ENCODE measurements around the gene BRAT1. TPM values are rescaled to one million over a fixed set of nuclear protein-coding genes. Genes with fewer than 3 reads are reported as not detected.

Gene BRAT1
- total RNA-seq, 1 donor from 2014 or later: 24.1 TPM

GRCh38 chr7:2601065-2601464 lies 45.7 kb upstream of the BRAT1 start:
- Histone ChIP-seq H3K27me3 (no peaks in the 10 kb centered on the region), H3K9me3 (no peaks in the 10 kb centered on the region), H3K4me1 (peaks cover 3% of the 10 kb centered on the region), H3K4me3 (no peak overlapping the region), H3K27ac (no peak overlapping the region), H3K36me3 (peaks cover 50% of the 10 kb centered on the region)
- no peak for TF ChIP-seq CTCF (IDR thresholded peaks at IDR 0.05)
- ATAC-seq (no peak), DNase-seq (no peak)
- intact Hi-C loops (cut with DNase I): no loop called here

GRCh38 chr7:2598154-2598823 lies 43.0 kb upstream of the BRAT1 start:
- no peaks in the 10 kb centered on the region for H3K27me3 ChIP-seq
- DNase-seq (no peak), ATAC-seq (no peak)
- TF ChIP-seq CTCF (IDR thresholded peaks at IDR 0.05): no peak
- no peak overlapping the region for H3K4me3 ChIP-seq
- H3K4me1 ChIP-seq: no peaks in the 10 kb centered on the region
- intact Hi-C loops (cut with DNase I): no loop called here
- H3K36me3 ChIP-seq: peaks cover 69% of the 10 kb centered on the region
- H3K27ac ChIP-seq: no peak overlapping the region
- H3K9me3 ChIP-seq: no peaks in the 10 kb centered on the region

GRCh38 chr7:2597273-2597640 lies 41.9 kb upstream of the BRAT1 start:
- intact Hi-C loops (cut with DNase I): no loop called here
- no peak for TF ChIP-seq CTCF (IDR thresholded peaks at IDR 0.05)
- DNase-seq: no peak
- no peak overlapping the region for H3K4me3 ChIP-seq
- H3K36me3 ChIP-seq: peaks cover 79% of the 10 kb centered on the region
- no peaks in the 10 kb centered on the region for H3K27me3 ChIP-seq
- H3K9me3 ChIP-seq: no peaks in the 10 kb centered on the region
- ATAC-seq: no peak
- H3K4me1 ChIP-seq: no peaks in the 10 kb centered on the region
- no peak overlapping the region for H3K27ac ChIP-seq

GRCh38 chr7:2596464-2597272 lies 41.3 kb upstream of the BRAT1 start:
- H3K27me3 ChIP-seq: no peaks in the 10 kb centered on the region
- H3K4me1 ChIP-seq: no peaks in the 10 kb centered on the region
- ATAC-seq (no peak), DNase-seq (no peak)
- TF ChIP-seq CTCF (IDR thresholded peaks at IDR 0.05): no peak
- no peak overlapping the region for H3K4me3 ChIP-seq
- H3K9me3 ChIP-seq: no peaks in the 10 kb centered on the region
- H3K27ac ChIP-seq: no peak overlapping the region
- H3K36me3 ChIP-seq: peaks cover 81% of the 10 kb centered on the region
- intact Hi-C loops (cut with DNase I): no loop called here

- no peak for TF ChIP-seq CTCF (IDR thresholded peaks at IDR 0.05)
- no peak overlapping the region for H3K27ac ChIP-seq
- intact Hi-C loops (cut with DNase I): no loop called here
- H3K4me3 ChIP-seq: no peak overlapping the region
- ATAC-seq: peak; percentile 15
- no peaks in the 10 kb centered on the region for H3K9me3 ChIP-seq
- H3K4me1 ChIP-seq: no peaks in the 10 kb centered on the region
- H3K36me3 ChIP-seq: peaks cover 75% of the 10 kb centered on the region
- no peak for DNase-seq
- no peaks in the 10 kb centered on the region for H3K27me3 ChIP-seq
Observed at GRCh38 chr7:2595258-2595860, 40.0 kb upstream of the BRAT1 start.

All from upper lobe of right lung (tissue), 1 donor.